Activated CD4-positive, CD25-positive, alpha-beta regulatory T cell treated with anti-CD3 and anti-CD28 coated beads, Interleukin-2, amount 50 U/mL, for 16 hours (primary cell): ENCODE results near the gene DOCK7.
"Not testable (repeated sequence)": the region's sequence is repeated elsewhere in the genome, so short reads cannot be mapped to it uniquely, and the experiment has no call there.

Experiments used
- DNase-seq: peaks from one replicate; pipeline ENCODE4 v3.0.0-alpha.2; 2020; ENCODE audit warnings: low read depth, low spot score

Gene DOCK7, protein sequence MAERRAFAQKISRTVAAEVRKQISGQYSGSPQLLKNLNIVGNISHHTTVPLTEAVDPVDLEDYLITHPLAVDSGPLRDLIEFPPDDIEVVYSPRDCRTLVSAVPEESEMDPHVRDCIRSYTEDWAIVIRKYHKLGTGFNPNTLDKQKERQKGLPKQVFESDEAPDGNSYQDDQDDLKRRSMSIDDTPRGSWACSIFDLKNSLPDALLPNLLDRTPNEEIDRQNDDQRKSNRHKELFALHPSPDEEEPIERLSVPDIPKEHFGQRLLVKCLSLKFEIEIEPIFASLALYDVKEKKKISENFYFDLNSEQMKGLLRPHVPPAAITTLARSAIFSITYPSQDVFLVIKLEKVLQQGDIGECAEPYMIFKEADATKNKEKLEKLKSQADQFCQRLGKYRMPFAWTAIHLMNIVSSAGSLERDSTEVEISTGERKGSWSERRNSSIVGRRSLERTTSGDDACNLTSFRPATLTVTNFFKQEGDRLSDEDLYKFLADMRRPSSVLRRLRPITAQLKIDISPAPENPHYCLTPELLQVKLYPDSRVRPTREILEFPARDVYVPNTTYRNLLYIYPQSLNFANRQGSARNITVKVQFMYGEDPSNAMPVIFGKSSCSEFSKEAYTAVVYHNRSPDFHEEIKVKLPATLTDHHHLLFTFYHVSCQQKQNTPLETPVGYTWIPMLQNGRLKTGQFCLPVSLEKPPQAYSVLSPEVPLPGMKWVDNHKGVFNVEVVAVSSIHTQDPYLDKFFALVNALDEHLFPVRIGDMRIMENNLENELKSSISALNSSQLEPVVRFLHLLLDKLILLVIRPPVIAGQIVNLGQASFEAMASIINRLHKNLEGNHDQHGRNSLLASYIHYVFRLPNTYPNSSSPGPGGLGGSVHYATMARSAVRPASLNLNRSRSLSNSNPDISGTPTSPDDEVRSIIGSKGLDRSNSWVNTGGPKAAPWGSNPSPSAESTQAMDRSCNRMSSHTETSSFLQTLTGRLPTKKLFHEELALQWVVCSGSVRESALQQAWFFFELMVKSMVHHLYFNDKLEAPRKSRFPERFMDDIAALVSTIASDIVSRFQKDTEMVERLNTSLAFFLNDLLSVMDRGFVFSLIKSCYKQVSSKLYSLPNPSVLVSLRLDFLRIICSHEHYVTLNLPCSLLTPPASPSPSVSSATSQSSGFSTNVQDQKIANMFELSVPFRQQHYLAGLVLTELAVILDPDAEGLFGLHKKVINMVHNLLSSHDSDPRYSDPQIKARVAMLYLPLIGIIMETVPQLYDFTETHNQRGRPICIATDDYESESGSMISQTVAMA (N-terminal part only)

DNA sequence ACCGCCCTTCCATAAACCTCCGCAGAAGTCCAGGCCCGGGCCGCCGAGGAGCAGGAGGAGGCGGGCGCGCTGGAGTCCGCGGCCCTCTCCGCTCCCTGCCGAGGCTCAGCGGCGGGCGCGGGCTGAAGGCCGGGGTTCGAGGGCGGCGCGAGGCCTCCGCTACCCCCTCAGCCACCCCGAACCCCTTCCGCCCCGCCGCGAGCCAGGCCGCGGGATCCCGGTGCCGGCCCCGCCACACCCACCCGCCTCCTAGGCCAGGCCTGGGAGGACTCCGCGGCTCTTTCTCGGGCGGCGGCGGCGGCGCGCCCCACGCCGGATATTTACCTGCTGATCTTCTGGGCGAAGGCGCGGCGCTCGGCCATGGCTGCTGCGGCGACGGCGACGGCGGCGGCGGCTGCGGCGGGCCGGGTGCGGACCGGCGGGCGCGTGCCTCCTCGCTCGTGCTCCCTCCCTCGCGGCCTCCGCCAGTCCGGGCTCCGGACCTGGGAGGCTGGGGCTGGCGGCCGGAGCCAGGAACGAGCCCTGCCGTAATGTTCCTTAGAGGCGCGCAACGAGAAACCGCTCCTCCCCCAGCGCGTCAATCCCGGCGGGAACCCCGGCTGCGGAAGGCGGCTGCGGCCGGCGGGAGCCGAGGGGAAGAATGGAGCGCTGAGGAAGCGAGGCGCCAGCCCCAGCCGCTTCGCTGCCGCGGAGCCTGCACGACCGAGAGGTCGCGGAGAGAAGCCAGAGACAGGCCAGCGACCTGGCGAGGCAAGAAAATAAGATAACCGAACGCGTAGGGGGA lies at the start of gene DOCK7:
Gene DOCK7, minus strand, starts transcription at position 484 of the 784 bp plus-strand sequence. Its CDS starts 122 bp downstream, at position 362.
- DNase-seq = no peak

DNA sequence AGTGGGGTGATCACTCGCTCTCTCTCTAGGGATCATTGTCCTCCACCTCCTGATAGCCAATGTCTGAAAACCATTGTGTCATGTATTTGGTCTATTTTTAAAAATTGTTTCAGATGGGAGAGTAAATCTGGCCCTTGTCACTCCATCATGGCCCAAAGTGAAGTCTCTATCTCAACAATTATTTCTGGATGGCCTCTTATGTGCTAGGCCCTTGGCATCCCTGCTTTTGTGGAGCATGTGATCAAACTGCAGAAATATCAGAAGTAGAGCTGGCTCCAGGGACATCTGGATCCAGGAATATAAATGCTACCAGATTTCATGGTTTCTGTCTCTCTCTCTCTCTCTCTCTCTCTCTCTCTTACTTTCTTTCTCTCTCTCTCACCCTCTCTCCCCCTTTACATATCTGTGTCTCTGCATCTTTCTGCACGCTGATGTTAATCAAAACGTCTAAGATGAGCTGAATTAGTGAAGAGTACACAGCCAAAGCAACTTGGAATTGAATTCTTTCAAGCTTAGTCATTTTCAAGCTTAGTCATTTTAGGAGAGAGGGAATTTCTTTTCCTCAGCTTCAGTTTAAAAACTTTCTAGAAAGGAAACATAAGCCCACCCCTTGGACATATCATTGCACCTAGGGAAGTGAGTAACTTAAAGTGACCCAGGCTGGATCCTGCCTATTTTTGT lies 47.4 kb upstream of the DOCK7 start:
- no peak for DNase-seq

DNA sequence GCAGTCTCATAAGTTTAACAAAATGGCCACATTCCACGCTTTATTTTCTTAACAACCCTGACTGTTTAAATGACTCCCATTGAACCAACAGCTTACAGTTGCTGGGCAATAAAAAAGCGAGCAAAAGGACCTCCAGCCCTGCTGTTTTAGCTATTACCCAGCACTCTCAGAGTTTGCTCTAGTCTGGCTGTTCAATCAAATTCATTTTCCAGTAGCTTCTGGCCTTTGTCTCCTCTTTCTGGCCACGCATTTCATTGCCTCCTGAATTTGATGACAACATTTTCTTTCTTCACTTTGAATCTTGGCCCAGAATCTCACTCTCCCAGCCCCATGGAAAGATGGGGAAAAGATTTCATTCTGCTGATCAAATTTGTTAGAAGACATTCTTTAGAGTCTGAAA lies 44.1 kb upstream of the DOCK7 start:
- no peak for DNase-seq

DNA sequence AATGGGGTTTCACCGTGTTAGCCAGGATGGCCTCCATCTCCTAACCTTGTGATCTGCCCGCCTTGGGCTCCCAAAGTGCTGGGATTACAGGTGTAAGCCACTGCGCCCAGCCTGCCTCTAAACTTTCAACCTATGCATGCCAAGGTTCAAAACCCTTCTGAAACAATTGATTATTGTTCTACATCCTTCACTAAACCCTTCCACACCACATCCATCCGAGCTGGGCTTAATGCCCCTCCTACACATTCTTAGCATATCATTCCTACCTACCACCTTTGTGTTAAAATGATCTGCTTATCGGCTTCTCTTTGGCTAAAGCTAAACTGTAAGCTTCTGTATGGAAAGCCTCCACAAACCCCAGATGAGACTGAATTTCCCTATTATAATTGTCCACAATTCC lies 40.8 kb upstream of the DOCK7 start:
- DNase-seq = no peak

DNA sequence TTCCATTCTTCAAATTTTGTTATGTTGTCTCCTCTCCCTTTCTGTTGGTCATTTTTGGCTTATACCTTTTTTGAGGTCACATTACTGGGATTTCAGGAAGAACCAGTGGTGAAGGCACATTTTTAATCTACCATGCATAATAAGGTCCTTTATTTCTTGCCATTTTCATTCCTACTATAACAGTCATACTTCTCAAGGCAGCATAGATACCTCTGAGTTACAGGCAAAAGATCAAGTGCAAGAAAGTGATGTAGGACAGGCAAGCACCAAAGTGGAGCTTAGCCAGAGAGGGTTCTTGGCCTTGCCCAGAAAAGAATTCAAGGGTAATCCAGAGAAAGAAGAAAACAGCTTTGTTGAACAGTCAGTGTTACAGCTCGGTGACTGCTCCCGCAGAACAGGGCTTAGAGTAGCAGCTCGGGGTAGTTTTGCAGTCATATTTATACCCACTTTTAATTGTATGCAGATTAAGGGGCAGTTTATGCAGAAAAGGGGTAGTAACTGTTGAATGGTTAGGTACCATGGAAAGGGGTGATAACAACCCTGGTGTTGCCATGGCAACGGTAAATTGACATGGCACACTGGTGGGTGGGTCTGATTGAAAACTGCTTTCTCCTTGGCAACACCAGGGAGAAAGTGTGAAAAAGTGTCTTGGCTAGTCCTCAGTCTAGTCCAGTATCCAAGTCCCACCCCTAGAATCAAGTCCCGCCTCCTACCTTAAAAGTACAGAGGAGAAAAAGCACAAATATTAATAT lies 39.6 kb upstream of the DOCK7 start:
- no peak for DNase-seq

DNA sequence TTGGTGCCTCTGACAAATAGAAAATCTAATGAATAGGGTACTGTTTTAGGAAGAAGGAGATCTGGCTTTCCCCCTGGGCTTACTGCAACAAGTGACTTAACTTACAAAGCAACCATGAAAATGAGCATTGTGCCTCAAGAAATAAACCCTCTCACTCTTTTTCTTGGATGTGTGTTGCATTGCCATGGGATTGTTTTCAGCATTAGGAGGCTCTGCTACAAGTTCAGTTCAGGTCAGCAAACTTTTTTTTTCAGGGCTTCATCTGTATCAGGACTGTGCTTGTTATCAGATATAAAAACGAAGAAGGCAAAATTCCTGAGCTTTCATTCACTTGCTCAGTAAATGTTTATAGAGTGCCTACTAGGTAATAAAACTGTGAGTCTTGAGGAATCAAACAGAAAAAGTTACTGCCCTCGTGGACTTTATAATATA lies 37.8 kb upstream of the DOCK7 start:
- no peak for DNase-seq

DNA sequence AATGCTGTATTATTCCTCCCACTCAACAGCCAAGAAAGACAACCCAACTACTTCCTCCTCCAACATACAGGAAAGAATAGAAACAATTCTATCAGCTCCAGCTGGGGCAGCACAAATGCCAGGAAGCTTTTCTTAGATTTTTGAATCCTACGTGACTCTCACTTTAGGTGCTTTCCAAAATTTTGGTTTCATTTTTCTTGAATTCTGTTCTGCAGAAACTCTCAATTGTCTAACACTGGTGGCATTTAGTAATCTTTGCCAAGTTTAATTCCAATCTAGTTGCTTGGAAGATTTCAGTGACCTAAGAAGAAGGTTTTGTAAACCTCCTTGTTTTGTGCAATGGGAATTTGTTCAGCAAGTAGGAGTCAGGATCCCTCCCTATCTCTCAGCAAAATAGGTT lies 37.1 kb upstream of the DOCK7 start:
- DNase-seq = no peak

DNA sequence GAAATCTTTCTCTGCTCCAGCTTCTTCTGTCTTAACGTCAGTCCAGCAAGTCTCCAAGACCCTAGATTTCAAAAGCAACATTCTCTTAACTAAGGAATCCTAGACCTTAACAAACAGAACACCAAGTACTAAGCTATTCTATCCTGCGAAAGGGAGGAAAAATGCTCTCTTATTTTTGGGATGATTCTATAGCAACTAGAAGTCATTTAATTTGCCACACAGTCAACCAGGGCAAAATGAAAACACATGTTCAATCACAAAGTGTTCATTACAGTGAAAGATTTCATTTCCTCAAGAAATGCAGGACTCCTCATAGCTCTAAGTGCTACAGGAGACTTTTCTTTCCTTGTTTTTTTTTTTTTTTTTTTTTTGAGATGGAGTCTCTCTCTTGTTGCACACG lies 36.2 kb upstream of the DOCK7 start:
- no peak for DNase-seq

DNA sequence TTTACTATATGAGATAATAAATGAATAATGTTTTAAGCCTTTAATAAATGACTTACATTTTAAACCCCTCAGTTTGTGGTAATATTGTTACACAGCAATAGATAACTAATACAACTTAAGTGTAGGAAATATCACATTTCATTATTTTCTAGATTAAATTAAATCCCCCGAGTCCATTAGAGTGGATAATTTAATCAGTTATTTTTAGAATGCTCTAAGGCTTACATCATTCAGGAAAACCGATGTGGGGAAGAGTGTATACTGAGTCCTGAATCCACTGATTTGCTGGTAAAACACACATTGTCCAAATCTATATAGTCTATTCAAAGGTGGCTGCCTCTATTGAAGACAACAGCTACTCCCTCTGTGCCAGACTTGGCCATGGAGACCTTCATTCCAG lies 35.7 kb upstream of the DOCK7 start:
- no peak for DNase-seq

DNA sequence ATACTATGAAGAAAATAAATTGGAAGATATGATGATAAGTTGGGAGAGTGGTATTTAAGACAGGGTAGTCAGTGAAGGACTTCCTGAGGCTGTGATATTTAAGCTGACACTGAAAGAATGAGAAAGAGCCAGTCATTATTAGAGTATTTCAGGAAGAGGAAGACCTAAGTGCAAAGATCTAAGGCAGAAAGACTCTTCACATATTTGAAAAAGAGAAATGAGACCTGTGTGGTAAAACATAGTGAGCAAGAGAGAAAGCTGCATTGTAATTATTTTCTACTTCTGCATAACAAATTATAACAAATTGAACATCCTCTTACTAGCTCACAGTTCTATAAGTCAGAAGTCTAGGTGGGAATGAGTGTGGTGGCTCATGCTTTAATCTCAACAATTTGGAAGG lies 34.6 kb upstream of the DOCK7 start:
- no peak for DNase-seq

DNA sequence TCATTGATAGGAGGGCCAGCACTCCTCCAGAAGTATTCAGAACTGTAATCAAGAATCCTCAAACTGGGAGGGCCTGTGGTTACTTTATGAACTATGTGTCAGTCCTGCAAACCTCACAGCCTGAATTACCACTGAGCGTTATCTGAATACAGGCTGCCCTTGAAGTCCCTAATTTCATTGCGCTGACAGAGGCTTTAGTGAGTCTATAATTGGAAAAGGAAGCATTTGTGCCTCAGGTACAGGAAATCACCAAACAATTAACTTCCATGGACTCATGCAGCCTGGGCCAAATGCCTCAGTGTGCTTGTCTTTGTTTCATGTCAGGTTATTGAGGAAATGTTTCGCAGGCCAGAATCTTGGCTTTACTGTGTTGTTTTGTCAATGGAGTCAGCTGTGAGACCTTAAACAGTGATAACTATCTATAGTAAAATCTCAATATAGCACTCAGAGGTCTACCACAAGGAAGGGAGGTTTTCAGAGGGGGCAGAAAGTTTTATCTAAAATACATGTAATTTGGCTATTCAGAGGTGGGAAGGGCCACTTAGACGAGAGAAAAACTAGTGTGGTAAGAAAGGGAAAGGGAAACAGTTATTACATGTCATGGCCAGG lies 32.9 kb upstream of the DOCK7 start:
- no peak for DNase-seq

DNA sequence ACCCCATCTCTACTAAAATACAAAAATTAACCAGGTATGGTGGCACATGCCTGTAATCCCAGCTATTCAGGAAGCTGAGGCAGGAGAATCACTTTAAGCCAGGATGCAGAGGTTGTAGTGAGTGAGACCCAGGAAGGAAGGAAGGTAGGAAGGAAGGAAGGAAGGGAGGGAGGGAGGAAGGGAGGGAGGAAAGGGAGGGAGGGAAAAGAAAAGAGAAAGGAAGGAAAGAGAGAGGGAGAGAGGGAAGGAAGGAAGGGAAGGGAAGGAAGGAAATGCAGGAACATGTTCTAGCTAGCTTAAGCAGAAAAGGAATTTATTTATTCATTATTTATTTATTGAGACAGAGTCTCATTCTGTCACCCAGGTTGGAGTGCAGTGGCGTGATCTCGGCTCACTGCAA lies 30.2 kb upstream of the DOCK7 start:
- not testable (repeated sequence) for DNase-seq

DNA sequence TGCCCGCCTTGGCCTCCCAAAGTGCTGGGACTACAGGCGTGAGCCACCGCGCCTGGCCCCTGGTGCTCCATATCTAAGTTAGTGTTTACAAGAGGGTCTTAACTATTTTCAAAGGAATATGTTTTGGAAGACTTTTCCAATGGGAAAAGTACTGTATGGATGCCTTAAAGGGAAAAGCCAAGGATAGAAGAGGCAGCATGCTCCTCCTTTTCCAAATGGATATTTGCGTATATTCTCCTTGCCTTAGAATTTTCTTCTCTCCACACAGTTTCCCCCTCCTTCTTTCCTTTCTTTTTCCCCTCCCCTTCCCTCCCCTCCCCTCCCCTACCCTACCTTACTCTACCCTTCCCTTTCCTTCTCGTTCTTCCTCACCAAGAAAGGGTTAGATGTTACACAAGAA lies 29.3 kb upstream of the DOCK7 start:
- DNase-seq = no peak

DNA sequence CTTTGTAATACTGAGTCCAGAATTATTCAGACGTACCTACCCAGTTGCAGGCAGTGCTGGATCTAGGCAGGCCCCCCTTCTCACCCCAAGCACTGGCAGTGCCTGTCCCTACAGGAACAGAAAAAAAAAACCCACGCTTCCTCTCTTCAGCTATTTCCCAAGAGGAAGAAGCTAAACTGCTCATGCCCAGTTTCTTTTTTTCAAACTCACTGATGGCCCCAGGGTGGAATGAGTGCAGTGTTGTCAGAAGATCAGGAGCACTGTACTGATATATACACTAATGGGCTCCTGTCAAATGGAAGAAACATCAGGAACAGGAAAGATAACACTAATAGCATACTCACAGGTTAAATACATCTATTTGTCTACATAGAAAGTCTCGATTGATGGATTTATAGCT lies 28.2 kb upstream of the DOCK7 start:
- no peak for DNase-seq

DNA sequence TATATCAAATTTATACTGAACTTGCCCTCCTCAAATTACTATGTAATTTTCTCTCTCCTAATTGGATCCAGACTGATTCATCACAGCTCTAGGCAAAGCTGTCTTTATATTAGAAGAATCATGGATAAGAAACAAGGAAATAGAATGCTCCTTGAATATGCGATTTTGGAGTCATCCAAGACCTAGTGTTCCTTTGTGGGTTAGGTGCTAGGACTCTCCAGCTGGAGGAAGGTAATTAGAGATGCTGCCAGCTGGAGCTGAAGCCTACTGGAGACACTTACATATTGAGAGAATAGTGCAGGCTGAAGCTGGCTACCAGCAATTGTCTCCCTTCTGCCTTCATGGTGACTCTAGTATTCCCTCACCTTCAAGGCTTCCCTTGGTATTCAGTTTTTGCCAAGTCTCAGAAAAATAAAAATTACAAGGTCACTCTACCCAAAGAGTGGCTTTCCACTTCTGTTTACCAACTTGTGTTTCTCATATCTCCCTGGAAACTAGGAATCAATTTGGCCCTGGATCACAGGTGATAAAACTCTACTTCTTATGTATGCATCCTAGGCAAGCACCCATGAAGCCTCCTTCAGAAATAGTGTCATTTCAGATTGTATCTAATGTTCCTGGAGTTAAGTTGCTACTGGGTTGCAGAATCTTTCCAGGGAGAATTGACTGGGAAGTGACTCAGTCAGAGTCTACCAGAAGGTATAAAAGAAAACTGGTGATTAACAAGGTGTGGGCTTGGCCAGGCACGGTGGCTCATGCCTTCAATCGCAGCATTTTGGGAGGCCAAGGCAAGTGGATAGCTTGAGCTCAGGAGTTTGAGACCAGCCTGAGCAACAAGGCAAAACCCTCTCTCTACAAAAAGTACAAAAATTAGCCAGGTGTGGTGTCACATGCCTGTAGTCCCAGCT lies 24.4 kb upstream of the DOCK7 start:
- no peak for DNase-seq

DNA sequence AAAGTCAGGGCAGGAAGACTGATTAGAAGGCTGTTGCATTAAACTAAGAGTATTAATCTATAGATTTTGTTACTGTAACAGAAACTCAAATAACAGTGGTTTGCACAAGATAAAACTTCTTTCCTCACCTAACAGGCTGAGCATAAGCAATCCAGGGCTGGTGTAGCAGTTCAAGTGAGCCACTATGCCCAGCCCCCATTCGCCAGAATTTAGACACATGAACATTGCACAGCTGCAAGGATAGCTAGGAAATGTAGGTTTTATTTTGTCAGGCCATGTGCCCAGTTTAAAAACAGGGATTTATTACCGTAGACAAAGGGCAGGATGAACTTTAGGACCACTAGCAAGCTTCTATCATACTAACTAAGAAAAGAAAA lies 19.5 kb upstream of the DOCK7 start:
- DNase-seq = no peak

DNA sequence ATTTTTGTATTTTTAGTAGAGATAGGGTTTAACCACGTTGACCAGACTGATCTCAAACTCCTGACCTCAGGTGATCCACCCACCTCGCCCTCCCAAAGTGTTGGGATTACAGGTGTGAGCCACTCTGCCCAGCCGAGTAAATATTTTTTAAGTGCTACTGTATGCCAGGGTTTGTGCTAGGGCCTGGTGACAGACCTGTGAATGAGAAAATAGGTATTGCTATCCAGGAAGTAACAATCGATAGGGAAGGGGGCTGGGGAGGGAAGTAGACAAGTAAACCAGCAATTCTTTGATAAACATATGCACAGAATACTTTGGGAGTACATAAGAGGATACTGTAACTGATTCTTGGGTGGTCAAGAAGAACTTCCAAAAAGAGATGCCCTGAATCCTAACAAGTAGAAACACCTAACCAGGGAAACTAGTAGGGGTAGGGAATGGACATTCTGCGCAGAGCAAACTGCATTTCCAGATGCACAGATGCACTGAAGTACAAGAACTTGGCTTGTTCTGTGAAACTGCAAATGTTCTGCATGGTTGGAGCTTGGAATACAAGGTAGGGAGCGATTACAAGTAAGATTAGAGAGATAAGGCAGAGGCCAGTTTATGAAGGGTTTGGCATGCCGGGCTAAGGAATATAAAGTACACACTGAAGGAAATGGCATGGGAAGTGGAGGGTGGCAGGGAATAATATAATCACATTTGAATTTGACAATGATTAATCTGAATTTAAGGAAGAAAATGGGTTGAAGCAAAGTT lies 19.0 kb upstream of the DOCK7 start:
- no peak for DNase-seq

DNA sequence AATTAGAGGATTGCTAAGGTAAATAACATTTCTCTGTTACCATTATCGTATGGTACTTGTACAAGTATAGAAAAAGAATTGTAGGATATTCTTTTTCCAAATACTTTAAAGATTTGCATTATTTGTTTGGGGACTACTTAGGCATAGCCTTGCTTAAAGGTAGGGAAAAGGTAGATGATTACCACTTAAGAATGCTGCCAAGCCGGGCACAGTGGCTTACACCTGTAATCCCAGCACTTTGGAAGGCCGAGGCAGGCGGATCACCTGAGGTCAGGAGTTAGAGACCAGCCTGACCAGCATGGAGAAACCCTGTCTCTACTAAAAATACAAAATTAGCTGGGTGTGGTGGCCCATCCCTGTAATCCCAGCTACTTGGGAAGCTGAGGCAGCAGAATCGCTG lies 10.0 kb upstream of the DOCK7 start:
- DNase-seq = not testable (repeated sequence)
